Measurements from ENCODE around the gene PLIN3. TPM values are rescaled to one million over a fixed set of nuclear protein-coding genes. Genes with fewer than 3 reads are reported as not detected.

The PLIN3 gene
- total and polyA plus RNA-seq, 2 donors (not counting 3 experiments of a cell fraction or from before 2014, with no cell fraction given): 76.8 to 88.9 TPM

- POLR2A ChIA-PET: no interaction called here
Observed at GRCh38 chr19:4801085-4801619, 66.3 kb downstream of the PLIN3 start.

GRCh38 chr19:4800591-4801081 lies 66.8 kb downstream of the PLIN3 start:
- no peak for FAIRE-seq
- ChIA-PET POLR2A (no interaction called here), CTCF (interaction anchor here (0.9 to 3.2 kb wide), 2 partner anchors 9 to 51 kb away, joined by 4 to 15 read pairs; partner anchors contain the start of gene FEM1A)
- no peaks in the 10 kb centered on the region for H3K4me1 ChIP-seq (ENCODE audit: control insufficient read depth, extremely low read depth, insufficient read depth, low read length)
- no peak for TF ChIP-seq EZH2 (IDR thresholded peaks at IDR 0.05; ENCODE audit: borderline replicate concordance, low read depth, low read length, severe bottlenecking)
- TF ChIP-seq JUN (IDR thresholded peaks at IDR 0.05; ENCODE audit: borderline replicate concordance, insufficient read depth, insufficient read length, low read depth): no peak
- TF ChIP-seq MAX (IDR thresholded peaks at IDR 0.05; ENCODE audit: insufficient read depth, insufficient read length): no peak
- no peak for TF ChIP-seq MYC (IDR thresholded peaks at IDR 0.05; ENCODE audit: low read depth, low read length)
- TF ChIP-seq GATA2 (IDR thresholded peaks at IDR 0.05; ENCODE audit: insufficient read depth, insufficient read length, low read depth, low read length): no peak
- TF ChIP-seq POLR2AphosphoS5 (IDR thresholded peaks at IDR 0.05; ENCODE audit: insufficient read depth, low read depth, low read length): no peak
- no peak for TF ChIP-seq CTCF (IDR thresholded peaks at IDR 0.05; ENCODE audit: extremely low read depth in 1 of 2, insufficient read depth in 1 of 2, low read depth in 1 of 2, low read length in 2 of 2)
- no peak for TF ChIP-seq FOS (IDR thresholded peaks at IDR 0.05; ENCODE audit: borderline replicate concordance, insufficient read depth, low read length)
- no peak for TF ChIP-seq POLR2A (IDR thresholded peaks at IDR 0.05; ENCODE audit: low read depth, low read length)
- no peak overlapping the region for H2AFZ ChIP-seq (ENCODE audit: low read depth, low read length)
- BruUV-seq (replicated peaks): no TSS peak
- H3K27ac ChIP-seq (ENCODE audit: insufficient read depth, low read depth, low read length): no peak overlapping the region
- H3K9me3 ChIP-seq (replicated peaks; ENCODE audit: control insufficient read depth, insufficient read depth, low read length): no peaks in the 10 kb centered on the region
- no peak overlapping the region for H3K9ac ChIP-seq (replicated peaks; ENCODE audit: extremely low read depth, insufficient read depth, low read length)
- no peak overlapping the region for H3K4me2 ChIP-seq (ENCODE audit: insufficient read depth, low read length)
- no peaks in the 10 kb centered on the region for H4K20me1 ChIP-seq (replicated peaks; ENCODE audit: control insufficient read depth, extremely low read depth, insufficient read depth, low read length)
- no peak for DNase-seq (ENCODE audit: low read depth, low spot score)
- peaks cover 10% of the 10 kb centered on the region for H3K79me2 ChIP-seq (ENCODE audit: control insufficient read depth, insufficient read depth, low read length)
- intact Hi-C loops (cut with micrococcal nuclease) (no loop called here), dilution Hi-C loops (cut with MboI; ENCODE audit: extremely low pct_ligation_motif_present, low sequenced_read_pairs) (no loop called here)
- no peaks in the 10 kb centered on the region for H3K27me3 ChIP-seq (ENCODE audit: control insufficient read depth in 2 of 2, insufficient read depth in 2 of 2, low read length in 2 of 2)
- no peak overlapping the region for H3K4me3 ChIP-seq (replicated peaks in 1 of 3; ENCODE audit: insufficient read depth in 1 of 3, low read depth in 1 of 3, low read length in 3 of 3)
- H3K9me1 ChIP-seq (replicated peaks; ENCODE audit: control insufficient read depth, extremely low read depth, insufficient read depth, low read length): no peaks in the 10 kb centered on the region
- H3K36me3 ChIP-seq (ENCODE audit: control insufficient read depth in 2 of 2, extremely low read depth in 1 of 2, insufficient read depth in 2 of 2, low read length in 2 of 2): peaks cover 2% of the 10 kb centered on the region in 2 experiments

More at GRCh38 chr19:4801085-4801619, 66.3 kb downstream of the PLIN3 start:
- CTCF ChIA-PET: interaction anchor here (0.7 to 3.2 kb wide), 2 partner anchors 9 to 10 kb away, joined by 3 to 15 read pairs; partner anchors contain the start of gene FEM1A
- no peak overlapping the region for H3K4me3 ChIP-seq (replicated peaks in 1 of 3; ENCODE audit: insufficient read depth in 1 of 3, low read depth in 1 of 3, low read length in 3 of 3)
- H3K9me3 ChIP-seq (replicated peaks; ENCODE audit: control insufficient read depth, insufficient read depth, low read length): no peaks in the 10 kb centered on the region
- H2AFZ ChIP-seq (ENCODE audit: low read depth, low read length): no peak overlapping the region
- FAIRE-seq (no peak), DNase-seq (ENCODE audit: low read depth, low spot score) (no peak)
- H3K9me1 ChIP-seq (replicated peaks; ENCODE audit: control insufficient read depth, extremely low read depth, insufficient read depth, low read length): no peaks in the 10 kb centered on the region
- no peak overlapping the region for H3K4me2 ChIP-seq (ENCODE audit: insufficient read depth, low read length)
- H3K4me1 ChIP-seq (ENCODE audit: control insufficient read depth, extremely low read depth, insufficient read depth, low read length): no peaks in the 10 kb centered on the region
- intact Hi-C loops (cut with micrococcal nuclease): no loop called here
- peaks cover 2% of the 10 kb centered on the region in 2 experiments for H3K36me3 ChIP-seq (ENCODE audit: control insufficient read depth in 2 of 2, extremely low read depth in 1 of 2, insufficient read depth in 2 of 2, low read length in 2 of 2)
- H3K27me3 ChIP-seq (ENCODE audit: control insufficient read depth in 2 of 2, insufficient read depth in 2 of 2, low read length in 2 of 2): no peaks in the 10 kb centered on the region
- no peak overlapping the region for H3K27ac ChIP-seq (ENCODE audit: insufficient read depth, low read depth, low read length)
- no peaks in the 10 kb centered on the region for H4K20me1 ChIP-seq (replicated peaks; ENCODE audit: control insufficient read depth, extremely low read depth, insufficient read depth, low read length)
- dilution Hi-C loops (cut with MboI; ENCODE audit: extremely low pct_ligation_motif_present, low sequenced_read_pairs): no loop called here
- no peak overlapping the region for H3K9ac ChIP-seq (replicated peaks; ENCODE audit: extremely low read depth, insufficient read depth, low read length)
- BruUV-seq (replicated peaks): no TSS peak
- no peak for TF ChIP-seq MYC (IDR thresholded peaks at IDR 0.05; ENCODE audit: low read depth, low read length)
- TF ChIP-seq JUN (IDR thresholded peaks at IDR 0.05; ENCODE audit: borderline replicate concordance, insufficient read depth, insufficient read length, low read depth): no peak
- TF ChIP-seq EZH2 (IDR thresholded peaks at IDR 0.05; ENCODE audit: borderline replicate concordance, low read depth, low read length, severe bottlenecking): no peak
- TF ChIP-seq MAX (IDR thresholded peaks at IDR 0.05; ENCODE audit: insufficient read depth, insufficient read length): no peak
- H3K79me2 ChIP-seq (ENCODE audit: control insufficient read depth, insufficient read depth, low read length): peaks cover 7% of the 10 kb centered on the region
